ENCODE data around the gene GUCA2B.

- TF ChIP-seq CTCF (IDR thresholded peaks at IDR 0.05): no peak
- TF ChIP-seq POLR2A (IDR thresholded peaks at IDR 0.05): no peak
These were observed 39.0 kb upstream of the GUCA2B start for GRCh38 chr1:42114229-42114628.

Measured in adrenal gland (tissue), 5 donors.